GM18511 (cell line): ENCODE measurements around the gene TMEM59L.
"Not testable (repeated sequence)": the region's sequence is repeated elsewhere in the genome, so short reads cannot be mapped to it uniquely, and the experiment has no call there.

Experiments
- ATAC-seq: cut with Tn5 transposase; IDR thresholded peaks from one replicate; pipeline ENCODE4 v1.9.1; 2021; ENCODE audit warnings: mild to moderate bottlenecking, moderate library complexity; ENCODE audit not compliant: unreplicated experiment

Gene TMEM59L

DNA sequence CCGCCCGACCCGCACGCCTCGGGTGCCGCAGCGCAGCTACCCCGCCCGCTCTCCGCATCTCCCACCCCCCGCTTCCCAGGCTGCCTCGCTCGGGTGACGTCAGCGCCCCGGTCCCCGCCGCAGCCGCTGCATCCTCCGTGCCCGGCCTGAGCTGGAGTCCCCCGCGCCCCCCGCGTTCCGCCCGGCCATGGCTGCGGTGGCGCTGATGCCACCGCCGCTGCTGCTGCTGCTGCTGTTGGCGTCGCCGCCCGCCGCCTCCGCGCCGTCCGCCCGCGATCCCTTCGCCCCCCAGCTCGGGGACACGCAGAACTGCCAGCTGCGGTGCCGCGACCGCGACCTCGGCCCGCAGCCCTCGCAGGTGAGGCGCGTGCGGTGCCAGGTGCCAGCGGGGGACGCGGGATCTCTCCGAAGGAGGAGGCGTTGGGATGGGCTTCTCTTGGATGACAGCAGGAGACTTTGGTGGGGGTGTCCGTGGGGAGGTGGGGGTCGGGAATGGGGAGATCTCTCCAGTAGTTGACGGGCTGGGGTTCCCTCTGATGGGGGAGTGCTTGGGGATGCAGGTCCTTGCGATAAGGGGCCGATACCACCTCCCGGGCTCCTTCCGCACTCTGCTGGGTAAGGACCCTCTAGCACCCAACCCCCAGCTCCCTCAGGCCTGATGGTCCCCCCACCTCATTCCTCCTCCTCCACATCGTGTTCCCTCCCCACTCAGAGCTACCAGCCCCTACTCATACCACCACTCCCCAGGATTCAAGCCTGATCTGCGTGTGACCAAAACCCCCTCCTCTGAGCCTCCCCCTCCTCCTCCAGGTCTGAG, at the start of gene TMEM59L:
Gene TMEM59L (plus strand): TSS at position 99 of the 817 bp plus-strand sequence. CDS start 89 bp downstream, at position 188.
- no peak for ATAC-seq

DNA sequence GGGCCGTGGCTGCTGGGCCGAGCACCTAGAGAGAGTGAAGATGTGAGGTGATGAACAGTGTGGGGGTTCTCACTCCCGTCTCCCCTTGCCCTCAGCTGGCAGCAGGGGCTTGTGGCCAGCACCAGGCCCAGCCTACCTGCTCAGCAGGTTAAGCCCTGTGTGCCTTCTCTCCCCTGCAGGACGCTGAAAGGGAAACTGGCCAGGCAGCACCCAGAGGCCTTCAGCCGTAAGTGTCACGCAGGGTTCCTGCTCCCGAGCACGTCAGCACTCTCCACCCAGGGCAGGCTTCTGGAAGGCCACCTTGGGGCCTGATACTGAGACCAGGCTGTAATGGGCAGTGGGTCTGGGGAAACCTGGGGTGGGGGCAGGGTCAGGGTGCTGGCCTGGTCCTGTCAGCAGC, 45.7 kb upstream of the TMEM59L start:
- ATAC-seq: no peak

DNA sequence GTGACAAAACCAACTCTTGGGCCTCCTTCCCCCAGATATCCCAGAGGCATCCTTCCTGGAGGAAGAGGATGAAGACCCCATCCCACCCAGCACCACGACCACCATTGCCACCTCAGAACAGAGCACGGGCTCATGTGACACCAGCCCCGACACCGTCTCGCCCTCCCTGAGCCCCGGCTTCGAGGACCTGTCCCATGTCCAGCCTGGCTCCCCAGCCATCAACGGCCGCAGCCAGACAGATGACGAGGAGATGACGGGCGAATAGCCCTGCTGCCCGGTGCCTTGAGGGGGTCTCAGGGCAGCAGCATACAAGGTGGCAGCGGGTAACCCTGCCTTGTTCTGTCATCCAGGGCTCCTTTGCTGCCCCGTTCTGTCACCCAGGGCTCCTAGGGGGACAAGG, 44.3 kb upstream of the TMEM59L start:
- ATAC-seq: no peak

DNA sequence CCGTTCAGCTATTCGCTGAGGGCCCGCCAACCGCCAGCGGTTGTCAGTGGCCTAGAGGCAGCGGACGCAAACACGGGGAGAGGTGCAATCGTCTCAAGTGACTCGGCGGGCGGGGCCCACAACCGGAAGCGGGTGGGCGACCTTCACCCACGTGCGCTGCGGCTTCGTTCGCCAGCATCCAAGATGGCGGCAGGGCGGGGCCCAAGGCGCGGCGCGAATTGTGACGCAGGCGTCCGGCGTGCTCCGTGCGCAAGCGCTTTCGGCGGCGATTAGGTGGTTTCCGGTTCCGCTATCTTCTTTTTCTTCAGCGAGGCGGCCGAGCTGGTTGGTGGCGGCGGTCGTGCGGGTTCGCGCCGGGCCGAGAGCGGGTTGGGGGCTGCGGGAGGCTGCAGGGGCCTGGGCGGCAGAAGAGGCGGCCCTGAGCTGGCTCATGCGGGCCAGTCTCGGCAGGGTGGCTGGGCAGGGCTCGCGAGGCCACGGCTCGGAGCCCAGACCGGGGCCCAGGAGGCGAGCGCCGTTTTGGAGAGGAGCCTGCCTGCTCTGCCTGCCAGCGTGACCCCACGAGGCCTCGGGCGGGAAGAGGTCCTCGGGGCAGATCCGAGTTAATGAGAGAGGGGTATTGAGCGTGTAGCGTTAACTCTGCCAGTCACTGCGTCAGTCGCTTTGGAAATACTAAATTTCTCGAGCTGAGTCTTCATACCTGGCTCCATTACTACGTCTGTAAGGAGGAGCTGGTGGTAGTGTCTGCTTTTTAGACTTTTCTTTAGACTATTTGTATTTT, 40.9 kb upstream of the TMEM59L start, which contains the start of gene UBA52:
Gene UBA52 (plus strand): TSS at position 294 of the 781 bp plus-strand sequence. CDS start 1,444 bp downstream, outside the sequence.
- ATAC-seq: peak; percentile 95

DNA sequence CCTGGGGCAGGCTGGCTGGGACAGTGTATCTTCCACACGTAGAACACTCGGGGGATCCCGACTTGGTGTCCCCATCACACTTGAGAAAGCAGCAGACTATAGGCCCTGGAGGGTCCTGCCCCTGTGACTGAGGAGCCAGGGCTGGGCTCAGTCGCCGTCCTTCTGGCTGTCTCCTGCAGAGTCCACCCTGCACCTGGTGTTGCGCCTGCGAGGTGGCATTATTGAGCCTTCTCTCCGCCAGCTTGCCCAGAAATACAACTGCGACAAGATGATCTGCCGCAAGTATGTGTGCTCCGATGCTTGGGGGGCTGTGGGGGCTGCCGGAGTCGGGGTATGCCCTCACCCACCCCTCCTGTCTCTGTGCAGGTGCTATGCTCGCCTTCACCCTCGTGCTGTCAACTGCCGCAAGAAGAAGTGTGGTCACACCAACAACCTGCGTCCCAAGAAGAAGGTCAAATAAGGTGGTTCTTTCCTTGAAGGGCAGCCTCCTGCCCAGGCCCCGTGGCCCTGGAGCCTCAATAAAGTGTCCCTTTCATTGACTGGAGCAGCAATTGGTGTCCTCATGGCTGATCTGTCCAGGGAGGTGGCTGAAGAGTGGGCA, 37.9 kb upstream of the TMEM59L start:
- ATAC-seq: no peak

DNA sequence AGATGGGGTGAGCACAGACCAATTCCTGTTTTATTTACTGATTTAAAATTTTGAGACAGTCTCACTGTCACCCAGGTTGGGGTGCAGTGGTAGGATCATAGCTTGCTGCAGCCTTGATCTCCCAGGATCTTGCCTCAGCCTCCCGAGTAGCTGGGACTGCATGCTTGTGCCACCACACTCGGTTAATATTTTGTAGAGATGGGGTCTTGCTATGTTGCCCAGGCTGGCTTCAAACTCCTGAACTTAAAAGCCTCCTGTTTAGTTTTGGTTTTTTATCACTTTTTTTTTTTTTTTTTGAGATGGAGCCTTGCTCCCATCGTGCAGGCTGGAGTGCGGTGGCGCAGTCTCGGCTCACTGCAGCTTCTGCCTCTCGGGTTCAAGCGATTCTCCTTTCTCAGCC, 36.3 kb upstream of the TMEM59L start:
- ATAC-seq: no peak

DNA sequence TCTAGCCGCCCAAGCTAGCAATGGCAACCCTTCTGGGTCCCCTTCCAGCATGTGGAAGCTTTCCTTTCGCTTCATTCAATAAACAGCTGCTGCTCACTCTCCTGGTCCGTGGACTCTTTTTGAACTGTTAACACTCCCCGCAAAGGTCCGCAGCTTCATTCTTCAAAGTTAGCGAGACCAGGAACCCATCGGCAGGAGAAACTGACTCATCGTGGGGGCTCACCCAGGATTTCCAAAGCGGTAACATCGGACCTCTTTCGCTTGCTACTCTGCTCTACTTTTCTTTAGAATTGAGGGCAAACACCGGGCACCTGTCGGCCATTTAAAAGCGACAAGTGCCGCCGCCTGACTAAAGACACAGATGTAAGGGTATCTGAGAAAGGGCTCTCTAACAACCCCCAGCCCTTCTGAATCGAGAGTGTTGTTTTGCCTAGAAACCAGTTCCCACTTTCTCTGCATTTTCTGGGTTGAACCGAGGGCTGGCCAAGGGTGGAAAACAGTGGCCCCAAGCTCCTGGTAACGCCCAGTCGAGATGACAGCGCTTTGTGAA, 35.2 kb upstream of the TMEM59L start:
- ATAC-seq: no peak

DNA sequence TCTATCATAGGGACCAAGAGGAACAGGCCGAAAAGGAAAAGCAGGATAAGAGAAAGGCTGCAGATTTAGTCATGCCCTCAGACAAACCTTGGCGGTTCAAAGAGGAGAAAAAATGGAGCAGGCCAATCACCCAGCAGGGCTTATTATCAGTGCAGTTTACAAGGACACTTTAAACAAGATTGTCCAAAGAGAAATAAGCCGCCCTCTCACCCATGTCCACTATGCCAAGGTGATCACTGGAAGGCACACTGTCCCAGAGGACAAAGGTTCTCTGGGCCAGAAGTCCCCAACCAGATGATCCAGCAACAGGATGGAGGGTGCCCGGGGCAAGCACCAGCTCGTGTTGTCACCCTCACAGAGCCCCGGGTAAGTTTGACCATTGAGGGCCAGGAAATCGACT, 32.4 kb upstream of the TMEM59L start:
- no peak for ATAC-seq

DNA sequence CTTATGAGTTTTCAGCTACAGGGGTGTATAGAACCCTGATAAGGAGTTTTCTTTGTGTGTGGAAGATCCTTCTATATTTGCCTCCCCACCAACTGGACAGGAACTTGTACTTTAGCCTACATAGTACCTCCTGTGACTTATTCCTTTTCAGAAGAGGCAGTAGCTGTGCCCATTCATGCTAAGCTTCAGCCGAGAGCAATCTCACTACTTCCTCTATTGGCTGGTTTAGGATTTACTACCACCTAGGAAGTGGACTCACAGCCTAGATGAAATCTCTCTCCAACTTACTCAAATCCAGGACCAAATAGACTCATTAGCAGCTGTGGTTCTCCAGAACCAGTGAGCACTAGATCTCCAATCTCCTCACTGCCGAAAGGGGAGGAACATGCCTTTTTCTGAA, 26.4 kb upstream of the TMEM59L start:
- ATAC-seq: no peak

DNA sequence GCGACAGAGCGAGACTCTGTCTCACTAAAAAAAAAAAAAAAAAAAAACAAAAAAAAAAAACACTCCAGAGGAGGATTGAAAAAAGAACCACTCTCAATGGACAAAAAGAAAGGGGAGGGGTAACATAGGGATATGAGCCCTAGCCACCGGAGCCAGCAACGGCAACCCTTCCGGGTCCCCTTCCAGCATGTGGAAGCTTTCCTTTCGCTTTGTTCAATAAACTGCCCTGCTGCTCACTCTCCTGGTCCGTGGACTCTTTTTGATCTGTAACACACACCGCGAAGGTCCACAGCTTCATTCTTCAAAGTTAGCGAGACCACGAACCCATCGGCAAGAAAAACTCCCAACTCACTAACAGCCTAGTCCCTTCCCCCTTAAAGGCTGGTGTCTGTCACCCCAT, 25.1 kb upstream of the TMEM59L start:
- no peak for ATAC-seq

DNA sequence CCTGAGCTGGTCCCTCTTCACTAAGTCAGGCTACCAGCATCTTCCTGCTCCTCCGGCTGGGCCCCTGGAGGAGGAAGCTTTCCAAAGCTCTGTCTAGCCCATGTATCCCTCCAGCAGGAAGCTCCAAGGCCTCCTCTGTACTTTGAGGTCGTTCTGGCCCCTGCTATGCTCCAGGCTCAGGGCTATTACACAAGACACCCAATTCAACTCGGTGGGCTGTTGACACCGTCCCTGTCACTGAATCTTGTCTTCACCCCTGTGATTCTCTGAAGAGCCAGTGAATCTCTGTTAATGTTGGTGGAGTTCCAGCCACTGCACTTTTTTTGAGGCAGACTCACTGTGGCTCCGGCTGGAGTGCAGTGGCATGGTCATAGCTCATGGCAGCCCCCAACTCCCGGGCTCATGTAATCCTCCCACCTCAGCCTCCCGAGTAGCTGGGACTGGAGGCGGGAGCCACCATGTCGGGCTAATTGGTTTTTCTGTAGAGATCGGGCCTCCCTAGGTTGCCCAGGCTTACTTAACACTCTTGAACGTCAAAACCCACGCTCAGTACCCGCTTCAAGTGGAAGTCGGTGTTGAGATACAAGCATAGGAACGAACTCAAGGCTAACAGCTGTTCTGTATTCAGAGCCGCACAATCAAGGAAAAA, 24.6 kb upstream of the TMEM59L start:
- ATAC-seq: peak; percentile 3

DNA sequence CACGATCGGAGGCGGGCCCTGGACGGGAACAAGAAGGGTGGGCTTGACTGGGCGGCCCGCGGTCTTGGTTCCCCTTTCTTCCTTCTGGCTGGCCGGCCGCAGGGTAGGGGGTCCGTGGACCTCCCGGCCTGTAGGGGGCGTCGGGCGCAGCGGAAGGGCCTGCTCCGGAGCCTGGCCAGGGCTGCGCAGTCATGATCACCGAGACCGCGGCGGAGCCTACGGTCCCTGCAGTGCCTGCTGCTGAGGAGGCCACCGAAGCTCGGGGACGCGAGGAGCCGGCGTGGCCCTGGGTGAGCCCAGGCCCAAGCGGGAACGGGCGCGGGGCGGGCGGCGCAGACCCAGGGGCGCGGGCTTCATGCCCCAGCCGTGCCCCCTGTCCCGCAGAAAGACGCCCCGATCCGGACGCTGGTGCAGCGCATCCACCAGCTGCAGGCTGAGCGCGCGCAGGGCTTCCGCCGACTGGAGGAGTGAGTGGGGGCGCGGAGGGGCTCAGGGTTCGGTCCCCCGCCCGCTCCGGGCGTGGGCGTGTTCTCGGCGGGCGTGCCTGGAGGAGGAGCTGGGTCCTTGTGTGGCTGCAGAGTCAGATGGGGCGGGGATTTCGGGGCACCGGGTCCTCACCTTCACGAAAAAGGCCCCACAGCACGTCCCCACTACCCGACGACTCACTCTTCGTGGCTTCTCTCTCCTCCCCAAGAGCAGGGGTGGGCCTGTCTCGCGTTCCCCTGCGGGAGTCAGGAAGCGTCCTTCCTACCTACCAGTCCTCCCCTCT, 23.9 kb upstream of the TMEM59L start, which contains the start of gene REX1BD:
Gene REX1BD (plus strand): TSS at position 188 of the 769 bp plus-strand sequence. CDS start 4 bp downstream, at position 192.
- ATAC-seq: peak; percentile 84

DNA sequence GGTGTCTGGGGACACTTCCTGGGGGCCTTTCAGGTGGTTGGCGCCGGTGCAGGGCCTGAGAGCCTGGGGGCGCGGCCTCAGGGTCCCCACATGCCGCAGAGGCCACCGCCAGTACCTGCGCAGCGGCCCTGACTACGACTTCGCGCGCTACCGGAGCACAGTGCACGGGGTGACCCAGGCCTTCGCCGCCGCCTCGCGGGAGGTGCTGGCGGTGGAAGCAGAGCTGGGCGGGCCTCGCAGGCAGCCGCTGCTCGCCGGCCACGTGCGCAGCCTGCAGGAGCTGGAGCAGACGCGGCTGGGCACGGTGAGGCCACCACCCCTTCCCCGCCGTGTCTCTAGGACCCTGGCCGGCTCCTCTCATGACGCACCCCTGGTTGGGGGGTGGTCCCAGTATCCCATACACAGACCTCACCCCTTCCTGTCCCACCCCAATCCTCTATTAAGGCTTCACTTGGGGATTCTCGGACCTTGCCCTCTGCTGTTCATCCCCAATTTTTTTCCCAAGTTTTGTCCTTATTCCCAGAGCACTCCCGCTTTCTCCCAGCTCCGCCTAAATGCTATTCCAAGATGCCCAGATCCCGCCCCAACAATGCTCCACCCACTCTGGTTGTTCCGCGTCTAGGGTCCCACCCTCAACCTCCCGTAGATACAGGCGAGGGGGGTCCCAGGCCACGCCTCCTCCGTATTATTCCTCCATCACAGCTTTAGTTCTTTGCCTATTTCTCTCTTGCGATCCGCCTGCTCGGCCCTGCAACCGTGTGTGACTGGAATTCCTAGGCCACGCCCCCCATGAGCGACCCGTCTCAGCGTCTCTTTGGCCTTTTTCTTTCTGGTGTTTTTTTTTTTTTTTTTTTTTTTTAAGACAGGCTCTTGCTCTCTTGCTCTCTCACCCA, 23.0 kb upstream of the TMEM59L start:
- peak; percentile 37 for ATAC-seq

DNA sequence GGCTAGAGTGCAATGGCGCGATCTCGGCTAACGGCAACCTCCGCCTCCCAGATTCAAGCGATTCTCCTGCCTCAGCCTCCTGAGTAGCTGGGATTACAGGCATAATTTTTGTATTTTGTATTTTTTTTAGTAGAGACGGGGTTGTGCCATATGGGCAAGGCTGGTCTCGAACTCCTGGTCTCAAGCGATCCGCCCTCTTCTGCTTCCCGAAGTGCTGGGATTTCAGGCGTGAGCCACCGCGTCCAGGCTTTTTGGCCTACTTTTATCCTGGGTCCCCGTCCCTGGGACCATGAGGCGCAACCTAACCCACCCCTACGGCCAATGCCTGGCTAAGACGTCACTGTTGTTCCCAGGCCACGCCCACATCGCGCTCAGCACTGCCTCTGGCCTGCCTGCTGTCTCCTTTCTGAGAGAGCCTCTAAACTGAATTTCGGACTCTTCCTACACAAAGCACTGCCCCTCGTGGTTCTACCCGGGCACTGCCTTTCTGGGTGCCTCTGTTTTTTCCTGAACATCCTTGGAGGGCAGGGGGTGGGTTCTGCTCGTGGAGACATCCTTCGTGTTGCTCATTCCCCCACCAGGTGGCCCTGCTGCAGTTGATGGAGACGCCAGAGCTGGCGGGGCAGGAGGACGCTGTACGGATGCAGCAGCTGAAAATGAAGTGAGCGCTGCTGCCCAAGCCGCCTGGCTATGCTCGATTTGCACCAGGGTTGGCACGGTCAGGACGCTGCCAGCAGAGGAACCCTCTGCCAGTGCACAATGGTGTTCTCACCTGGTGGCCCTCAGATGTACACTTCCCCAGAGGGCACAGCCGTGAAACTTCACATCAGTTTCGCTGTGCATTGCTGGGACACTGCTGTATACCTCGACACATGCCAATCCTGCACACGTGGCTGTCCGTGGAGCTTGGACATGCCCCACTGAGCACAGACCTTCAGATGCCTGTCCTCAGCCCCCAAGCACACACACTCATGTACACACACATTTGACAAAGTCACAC, 22.1 kb upstream of the TMEM59L start:
- no peak for ATAC-seq

DNA sequence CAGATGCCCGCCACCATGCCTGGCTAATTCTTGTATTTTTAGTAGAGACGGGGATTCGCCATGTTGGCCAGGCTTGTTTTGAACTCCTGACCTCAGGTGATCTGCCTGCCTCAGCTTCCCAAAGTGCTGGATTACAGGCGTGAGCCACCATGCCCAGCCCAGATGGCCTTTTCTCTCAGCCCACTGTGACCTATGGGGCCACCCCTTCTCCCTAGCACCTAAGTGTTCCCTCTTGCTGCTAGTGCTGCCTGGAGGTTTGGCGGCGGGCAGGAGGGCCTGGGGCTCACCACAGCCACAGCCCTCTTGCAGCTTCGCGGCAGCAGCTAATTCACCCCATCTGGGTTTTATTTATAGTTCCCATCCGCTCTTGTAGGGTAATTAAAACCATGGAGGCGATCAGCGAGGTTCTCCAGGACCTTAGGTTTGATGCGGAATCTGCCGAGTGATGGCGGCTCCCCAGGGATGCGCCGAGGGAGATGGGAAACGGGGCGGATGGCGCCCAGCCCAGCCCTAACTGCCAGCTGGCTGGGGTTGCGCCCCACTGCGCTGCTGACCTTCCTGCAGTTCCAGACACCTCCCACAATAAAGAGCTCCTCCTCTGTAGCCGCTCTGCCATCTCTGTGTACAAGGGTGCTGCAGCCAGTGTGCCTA, 20.8 kb upstream of the TMEM59L start:
- ATAC-seq: no peak

DNA sequence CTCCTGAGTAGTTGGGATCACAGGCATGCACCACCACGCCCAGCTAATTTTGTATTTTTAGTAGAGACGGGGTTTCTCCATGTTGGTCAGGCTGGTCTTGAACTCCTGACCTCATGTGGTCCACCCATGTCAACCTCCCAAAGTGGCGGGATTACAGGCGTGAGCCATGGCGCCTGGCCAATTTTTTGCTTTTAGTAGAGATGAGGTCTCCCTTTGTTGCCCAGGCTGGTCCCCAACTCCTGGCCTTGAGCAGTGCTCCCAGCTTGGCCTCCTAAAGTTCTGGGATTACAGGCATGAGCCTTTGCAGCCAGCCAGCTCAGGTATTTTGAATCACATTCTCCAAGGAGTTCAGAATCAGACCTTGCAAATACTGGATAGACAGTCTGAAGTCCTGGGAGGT, 19.9 kb upstream of the TMEM59L start:
- ATAC-seq: not testable (repeated sequence)
